ENCODE data around the gene HTR1D. TPM values are rescaled to one million over a fixed set of nuclear protein-coding genes. Genes with fewer than 3 reads are reported as not detected.

Gene HTR1D
- total and polyA plus RNA-seq, 5 experiments from 2014 or later, result not detected

GRCh38 chr1:23177031-23177430, 40.3 kb downstream of the HTR1D start:
- Mint-ChIP-seq H3K27me3 (peaks cover 0 to 25% (median 10%) of the 10 kb centered on the region in 5 donors), H3K4me1 (peaks cover 5 to 28% (median 18%) of the 10 kb centered on the region in 4 donors), H3K4me3 (peak overlapping the region; percentile 39 to 77 (median 66)), H3K27ac (peak overlapping the region in 1 of 10 donors; percentile 56), H3K9me3 (no peaks in the 10 kb centered on the region), H3K36me3 (no peaks in the 10 kb centered on the region)
- ATAC-seq (no peak), DNase-seq (no peak)
- POLR2A ChIA-PET, result interaction anchor here (0.6 to 0.7 kb wide), 3 partner anchors 78 to 1126 kb away, joined by 3 to 5 read pairs (median 3); no protein-coding TSS in a partner anchor

GRCh38 chr1:23174426-23175110, 42.7 kb downstream of the HTR1D start:
- Mint-ChIP-seq H3K36me3 (no peaks in the 10 kb centered on the region), H3K27me3 (peaks cover 0 to 22% (median 7%) of the 10 kb centered on the region in 5 donors), H3K27ac (no peak overlapping the region), H3K4me3 (no peak overlapping the region), H3K9me3 (no peaks in the 10 kb centered on the region), H3K4me1 (peaks cover 10 to 33% (median 24%) of the 10 kb centered on the region in 4 donors)
- DNase-seq (no peak), ATAC-seq (no peak)
- POLR2A ChIA-PET, result no interaction called here

GRCh38 chr1:23171181-23171755, 46.0 kb downstream of the HTR1D start:
- no peak for ATAC-seq
- no peaks in the 10 kb centered on the region for H3K9me3 Mint-ChIP-seq
- H3K4me3 Mint-ChIP-seq, result no peak overlapping the region
- H3K4me1 Mint-ChIP-seq, result peaks cover 11 to 45% (median 33%) of the 10 kb centered on the region in 4 donors
- H3K36me3 Mint-ChIP-seq, result no peaks in the 10 kb centered on the region
- no peak overlapping the region for H3K27ac Mint-ChIP-seq
- peaks cover 0 to 3% (median under 1%) of the 10 kb centered on the region in 5 donors for H3K27me3 Mint-ChIP-seq
- no peak for DNase-seq
- POLR2A ChIA-PET, result interaction anchor here (0.7 kb wide), 1 partner anchor 57 kb away, joined by 3 read pairs; no protein-coding TSS in a partner anchor

- Mint-ChIP-seq H3K4me1 (peaks cover 13 to 49% (median 39%) of the 10 kb centered on the region in 4 donors), H3K27ac (peak overlapping the region; percentile 17 to 93 (median 81)), H3K9me3 (no peaks in the 10 kb centered on the region), H3K36me3 (no peaks in the 10 kb centered on the region), H3K4me3 (peak overlapping the region; percentile 91 to 97 (median 96)), H3K27me3 (no peaks in the 10 kb centered on the region)
- DNase-seq, result peak in 6 of 10 donors; percentile 9 to 63 (median 18)
- peak; percentile 32 to 34 for ATAC-seq
- POLR2A ChIA-PET, result interaction anchor here (1.4 kb wide), 1 partner anchor 69 kb away, joined by 10 read pairs; no protein-coding TSS in a partner anchor
These were observed 47.5 kb downstream of the HTR1D start for GRCh38 chr1:23169727-23170335.

GRCh38 chr1:23169195-23169575, 48.1 kb downstream of the HTR1D start:
- Mint-ChIP-seq H3K4me3 (peak overlapping the region; percentile 91 to 97 (median 96)), H3K9me3 (no peaks in the 10 kb centered on the region), H3K27me3 (no peaks in the 10 kb centered on the region), H3K36me3 (no peaks in the 10 kb centered on the region), H3K4me1 (peaks cover 11 to 45% (median 35%) of the 10 kb centered on the region in 4 donors), H3K27ac (peak overlapping the region in 9 of 10 donors; percentile 17 to 94 (median 88))
- ATAC-seq (no peak), DNase-seq (peak in 2 of 10 donors; percentile 8 to 9)
- POLR2A ChIA-PET, result interaction anchor here (0.6 to 1.4 kb wide), 3 partner anchors 14 to 68 kb away, joined by 4 to 10 read pairs (median 5); no protein-coding TSS in a partner anchor

- peak; percentile 80 to 82 for ATAC-seq
- Mint-ChIP-seq H3K4me3 (peak within 1 kb of the TSS; percentile 91 to 97 (median 96)), H3K4me1 (peaks cover 12 to 44% (median 37%) of the 10 kb centered on the region in 4 donors), H3K27ac (peak within 1 kb of the TSS; percentile 69 to 96 (median 91)), H3K36me3 (no peaks in the 10 kb centered on the region), H3K27me3 (no peaks in the 10 kb centered on the region), H3K9me3 (no peaks in the 10 kb centered on the region)
- peak; percentile 74 to 94 (median 84) for DNase-seq
- POLR2A ChIA-PET, result interaction anchor here (0.6 to 1.4 kb wide), 3 partner anchors 14 to 68 kb away, joined by 4 to 10 read pairs (median 5); no protein-coding TSS in a partner anchor
These were observed 48.7 kb downstream of the HTR1D start, which contains the start of gene LUZP1 for GRCh38 chr1:23168445-23169194. Gene LUZP1, minus strand, starts transcription at chr1:23168856.

- no peaks in the 10 kb centered on the region for H3K9me3 Mint-ChIP-seq
- peaks cover 13 to 45% (median 40%) of the 10 kb centered on the region in 4 donors for H3K4me1 Mint-ChIP-seq
- no peaks in the 10 kb centered on the region for H3K36me3 Mint-ChIP-seq
- POLR2A ChIA-PET, result interaction anchor here (0.9 to 1.4 kb wide), 3 partner anchors 10 to 67 kb away, joined by 3 to 10 read pairs (median 3); no protein-coding TSS in a partner anchor
- ATAC-seq (peak; percentile 34 to 52), DNase-seq (peak in 5 of 10 donors; percentile 10 to 66 (median 27))
- H3K27me3 Mint-ChIP-seq, result no peaks in the 10 kb centered on the region
- peak overlapping the region; percentile 91 to 97 (median 96) for H3K4me3 Mint-ChIP-seq
- peak overlapping the region; percentile 69 to 96 (median 91) for H3K27ac Mint-ChIP-seq
These were observed 49.2 kb downstream of the HTR1D start for GRCh38 chr1:23168079-23168444.

- peak overlapping the region in 8 of 10 donors; percentile 31 to 87 (median 74) for H3K27ac Mint-ChIP-seq
- no peaks in the 10 kb centered on the region for H3K9me3 Mint-ChIP-seq
- H3K4me3 Mint-ChIP-seq, result peak overlapping the region; percentile 78 to 97 (median 87)
- DNase-seq (peak in 9 of 10 donors; percentile 6 to 47 (median 33)), ATAC-seq (peak; percentile 38 to 47)
- POLR2A ChIA-PET, result interaction anchor here (0.6 to 1.1 kb wide), 3 partner anchors 10 to 20 kb away, joined by 3 to 4 read pairs (median 3); no protein-coding TSS in a partner anchor
- no peaks in the 10 kb centered on the region for H3K27me3 Mint-ChIP-seq
- peaks cover 13 to 45% (median 40%) of the 10 kb centered on the region in 4 donors for H3K4me1 Mint-ChIP-seq
- no peaks in the 10 kb centered on the region for H3K36me3 Mint-ChIP-seq
These were observed 49.8 kb downstream of the HTR1D start for GRCh38 chr1:23167353-23168078.

- POLR2A ChIA-PET, result interaction anchor here (0.6 to 1.1 kb wide), 2 partner anchors 11 to 16 kb away, joined by 3 to 4 read pairs; no protein-coding TSS in a partner anchor
- DNase-seq, result no peak
- Mint-ChIP-seq H3K9me3 (no peaks in the 10 kb centered on the region), H3K27me3 (no peaks in the 10 kb centered on the region), H3K4me1 (peaks cover 13 to 45% (median 39%) of the 10 kb centered on the region in 4 donors), H3K4me3 (peak overlapping the region; percentile 78 to 97 (median 86)), H3K36me3 (no peaks in the 10 kb centered on the region), H3K27ac (peak overlapping the region in 6 of 10 donors; percentile 31 to 85 (median 74))
- ATAC-seq, result no peak
These were observed 50.4 kb downstream of the HTR1D start for GRCh38 chr1:23166854-23167253.

- DNase-seq, result no peak
- Mint-ChIP-seq H3K27me3 (no peaks in the 10 kb centered on the region), H3K36me3 (no peaks in the 10 kb centered on the region), H3K9me3 (no peaks in the 10 kb centered on the region), H3K4me1 (peaks cover 6 to 36% (median 30%) of the 10 kb centered on the region in 4 donors), H3K4me3 (no peak overlapping the region), H3K27ac (peak overlapping the region in 1 of 10 donors; percentile 24)
- POLR2A ChIA-PET, result interaction anchor here (0.7 to 0.8 kb wide), 2 partner anchors 44 to 63 kb away, joined by 4 to 5 read pairs; no protein-coding TSS in a partner anchor
- no peak for ATAC-seq
These were observed 53.9 kb downstream of the HTR1D start for GRCh38 chr1:23163395-23163794.

Data from naive thymus-derived CD8-positive, alpha-beta T cell (primary cell).